UCSD-AML1 (cell line): Measurements from ENCODE around the gene NFATC1.
"Not testable (repeated sequence)": the region's sequence is repeated elsewhere in the genome, so short reads cannot be mapped to it uniquely, and the experiment has no call there.

ENCODE experiments used
- DNase-seq: peaks from one replicate; lab custom pipeline; 2025; ENCODE audit not compliant: unreplicated experiment; lab: John Stamatoyannopoulos, UW

The NFATC1 gene

GRCh38 chr18:79470547-79470946 lies 74.8 kb downstream of the NFATC1 start:
- no peak for DNase-seq

GRCh38 chr18:79471046-79471445 lies 75.3 kb downstream of the NFATC1 start:
- DNase-seq: no peak

- DNase-seq: no peak
Observed at GRCh38 chr18:79471597-79471996, 75.9 kb downstream of the NFATC1 start.

GRCh38 chr18:79472176-79472575 lies 76.4 kb downstream of the NFATC1 start:
- no peak for DNase-seq

- DNase-seq: no peak
Observed at GRCh38 chr18:79472946-79473345, 77.2 kb downstream of the NFATC1 start.

- DNase-seq: no peak
Observed at GRCh38 chr18:79476031-79476917, 80.5 kb downstream of the NFATC1 start.

- DNase-seq: no peak
Observed at GRCh38 chr18:79476918-79477571, 81.3 kb downstream of the NFATC1 start.

- DNase-seq: no peak
Observed at GRCh38 chr18:79477711-79478483, 82.2 kb downstream of the NFATC1 start.

- DNase-seq: no peak
Observed at GRCh38 chr18:79478484-79479115, 82.9 kb downstream of the NFATC1 start.

- no peak for DNase-seq
Observed at GRCh38 chr18:79479116-79479760, 83.5 kb downstream of the NFATC1 start.

GRCh38 chr18:79479761-79480161 lies 84.0 kb downstream of the NFATC1 start:
- no peak for DNase-seq

- DNase-seq: no peak
Observed at GRCh38 chr18:79480171-79481045, 84.7 kb downstream of the NFATC1 start.

- DNase-seq: no peak
Observed at GRCh38 chr18:79481046-79481790, 85.5 kb downstream of the NFATC1 start.

GRCh38 chr18:79483393-79483792 lies 87.7 kb downstream of the NFATC1 start:
- not testable (repeated sequence) for DNase-seq

- no peak for DNase-seq
Observed at GRCh38 chr18:79483971-79484491, 88.3 kb downstream of the NFATC1 start.

- no peak for DNase-seq
Observed at GRCh38 chr18:79484661-79485621, 89.2 kb downstream of the NFATC1 start.

GRCh38 chr18:79485788-79486355 lies 90.1 kb downstream of the NFATC1 start:
- DNase-seq: no peak
